GM23248 (cell line): Measurements from ENCODE around the gene DKKL1. TPM values are rescaled to one million over a fixed set of nuclear protein-coding genes. Genes with fewer than 3 reads are reported as not detected.
"Not testable (repeated sequence)": the region's sequence is repeated elsewhere in the genome, so short reads cannot be mapped to it uniquely, and the experiment has no call there.

Experiments
- DNase-seq: peaks from one replicate; pipeline ENCODE4 v3.0.0-alpha.2; 2015
- H2AFZ ChIP-seq: fragments of 200-600 bp; sonication (generic); 2 replicates; pipeline ENCODE4 v1.6.1; 2016; ENCODE audit warnings: antibody characterized with exemption
- H3F3A ChIP-seq: fragments of 200-600 bp; sonication (generic); 2 replicates; pipeline ENCODE4 v1.6.1; 2016; ENCODE audit warnings: mild to moderate bottlenecking, antibody characterized with exemption, mixed run types; ENCODE audit not compliant: insufficient read depth
- H3K27ac ChIP-seq: fragments of 200-600 bp; sonication (generic); 2 replicates; pipeline ENCODE4 v1.5.1; 2016; ENCODE audit warnings: mild to moderate bottlenecking
- H3K27me3 ChIP-seq: fragments of 200-600 bp; sonication (generic); replicated peaks from 2 replicates; pipeline ENCODE4 v1.6.1; 2016; ENCODE audit warnings: mild to moderate bottlenecking; ENCODE audit not compliant: insufficient read depth
- H3K36me3 ChIP-seq: fragments of 200-600 bp; sonication (generic); 2 replicates; pipeline ENCODE4 v1.6.1; 2016; ENCODE audit warnings: low read depth, mild to moderate bottlenecking
- H3K4me1 ChIP-seq: fragments of 200-600 bp; sonication (generic); 2 replicates; pipeline ENCODE4 v1.6.1; 2016; ENCODE audit warnings: mild to moderate bottlenecking; ENCODE audit not compliant: insufficient read depth
- H3K4me2 ChIP-seq: fragments of 200-600 bp; sonication (generic); one replicate; pipeline ENCODE4 v1.6.1; 2016; ENCODE audit warnings: mild to moderate bottlenecking; ENCODE audit not compliant: unreplicated experiment
- H3K4me3 ChIP-seq: fragments of 200-600 bp; sonication (generic); 2 replicates; pipeline ENCODE4 v1.5.1; 2016; ENCODE audit warnings: mild to moderate bottlenecking
- H3K79me2 ChIP-seq: fragments of 200-600 bp; sonication (generic); 2 replicates; pipeline ENCODE4 v1.6.1; 2016; ENCODE audit warnings: mild to moderate bottlenecking; ENCODE audit not compliant: insufficient read depth
- H3K9ac ChIP-seq: fragments of 200-600 bp; sonication (generic); 2 replicates; pipeline ENCODE4 v1.6.1; 2016; ENCODE audit warnings: mild to moderate bottlenecking
- H3K9me2 ChIP-seq: fragments of 200-600 bp; sonication (generic); 2 replicates; pipeline ENCODE4 v1.6.1; 2016; ENCODE audit warnings: mixed run types, mild to moderate bottlenecking, moderate library complexity; ENCODE audit not compliant: insufficient read depth
- H3K9me3 ChIP-seq: fragments of 200-600 bp; sonication (generic); one replicate; pipeline ENCODE4 v1.6.1; 2017; ENCODE audit warnings: low read depth
- H4K20me1 ChIP-seq: fragments of 200-600 bp; sonication (generic); 2 replicates; pipeline ENCODE4 v1.6.0; 2016; ENCODE audit not compliant: insufficient read depth
- EZH2 ChIP-seq: fragments of 200-600 bp; sonication (generic); IDR thresholded peaks from 2 replicates; pipeline ENCODE4 v1.6.1; 2018; ENCODE audit warnings: antibody characterized with exemption, mild to moderate bottlenecking; ENCODE audit not compliant: insufficient read depth, poor library complexity, severe bottlenecking
- EZH2phosphoT487 ChIP-seq: fragments of 200-600 bp; sonication (generic); IDR thresholded peaks from 2 replicates; pipeline ENCODE4 v1.6.1; 2018; ENCODE audit warnings: antibody characterized with exemption, moderate library complexity, mild to moderate bottlenecking, low read depth; ENCODE audit not compliant: insufficient read depth
- WGBS, 2 experiments: methylation state at CpG; one replicate each; pipeline ENCODE4 v1.1.6; 2015 to 2017; ENCODE audit warnings: low lambda C conversion rate in 2 of 2, low coverage in 1 of 2; ENCODE audit errors: missing lambda C conversion rate in 2 of 2; 5-methylcytosine and 5-hydroxymethylcytosine counted together
- in situ Hi-C: fragments of 300-500 bp; cut with MboI; formaldehyde crosslinking; loops from 2 replicates; pipeline ENCODE4 v1.15.0; 2020
- polyA plus RNA-seq: library from polyadenylated mRNA; unstranded; fragments of >200 nt; fragmentation: Nextera tagmentation; extraction: Ambion mirVana; gene quantifications from 2 replicates; pipeline ENCODE4 v1.2.1, GENCODE V29; 2016
- total RNA-seq: library from RNA; depleted of rRNA; stranded (reverse); fragments of >200 nt; shearing (Covaris generic); gene quantifications from 2 replicates; pipeline ENCODE4 v1.2.3, GENCODE V29; 2014

Gene DKKL1
- total and polyA plus RNA-seq, 2 experiments from 2014 or later: not detected

GRCh38 chr19:49324801-49325576, 38.7 kb upstream of the DKKL1 start, which contains the start of gene SLC6A16:
Gene SLC6A16, minus strand, starts transcription at chr19:49325191. Its CDS starts 13,844 bp downstream, at chr19:49311347.
- no peaks in the 10 kb centered on the region for H4K20me1 ChIP-seq
- H3K4me2 ChIP-seq: no peak within 1 kb of the TSS
- H3K9ac ChIP-seq: no peak within 1 kb of the TSS
- H3K4me3 ChIP-seq: no peak within 1 kb of the TSS
- TF ChIP-seq EZH2phosphoT487 (no peak), EZH2 (no peak)
- H3K9me3 ChIP-seq: no peaks in the 10 kb centered on the region
- DNase-seq: no peak
- no peaks in the 10 kb centered on the region for H3K27me3 ChIP-seq
- in situ Hi-C loops: no loop called here
- no peak within 1 kb of the TSS for H2AFZ ChIP-seq
- no peaks in the 10 kb centered on the region for H3K4me1 ChIP-seq
- H3K9me2 ChIP-seq: no peaks in the 10 kb centered on the region
- no peaks in the 10 kb centered on the region for H3K79me2 ChIP-seq
- H3K36me3 ChIP-seq: no peaks in the 10 kb centered on the region
- 82 to 88% methylated on average over 29 to 37 of the region's 38 CpGs for WGBS, 2 experiments
- H3F3A ChIP-seq: no peaks in the 10 kb centered on the region
- H3K27ac ChIP-seq: no peak within 1 kb of the TSS

GRCh38 chr19:49325756-49326155, 37.9 kb upstream of the DKKL1 start:
- H3K4me2 ChIP-seq, in situ Hi-C loops, H3F3A ChIP-seq, H3K9ac ChIP-seq, H3K9me2 ChIP-seq, H4K20me1 ChIP-seq, H3K27me3 ChIP-seq, H3K79me2 ChIP-seq, H3K36me3 ChIP-seq, H2AFZ ChIP-seq, H3K9me3 ChIP-seq, H3K27ac ChIP-seq, H3K4me1 ChIP-seq, H3K4me3 ChIP-seq, DNase-seq: not testable (repeated sequence)
- WGBS, 2 experiments: 81 to 88% methylated on average over 13 of the region's 13 CpGs

- Histone ChIP-seq H3K9me2 (no peaks in the 10 kb centered on the region), H3K36me3 (no peaks in the 10 kb centered on the region), H3K27me3 (no peaks in the 10 kb centered on the region), H3K27ac (no peak overlapping the region), H3K9ac (no peak overlapping the region), H3K4me1 (no peaks in the 10 kb centered on the region), H3K4me2 (no peak overlapping the region), H3K9me3 (no peaks in the 10 kb centered on the region), H3F3A (no peaks in the 10 kb centered on the region), H4K20me1 (no peaks in the 10 kb centered on the region), H3K79me2 (no peaks in the 10 kb centered on the region), H2AFZ (no peak overlapping the region), H3K4me3 (no peak overlapping the region)
- in situ Hi-C loops: no loop called here
- no peak for TF ChIP-seq EZH2
- TF ChIP-seq EZH2phosphoT487: no peak
- DNase-seq: no peak
- 71 to 74% methylated on average over 3 of the region's 3 CpGs for WGBS, 2 experiments
These were observed 37.4 kb upstream of the DKKL1 start for GRCh38 chr19:49326165-49326704.

GRCh38 chr19:49327878-49328544, 35.7 kb upstream of the DKKL1 start:
- TF ChIP-seq EZH2phosphoT487 (no peak), EZH2 (no peak)
- H3K79me2 ChIP-seq: no peaks in the 10 kb centered on the region
- no peak overlapping the region for H3K9ac ChIP-seq
- H3K9me3 ChIP-seq: no peaks in the 10 kb centered on the region
- peak; percentile 67 for DNase-seq
- H4K20me1 ChIP-seq: no peaks in the 10 kb centered on the region
- H3K4me3 ChIP-seq: no peak overlapping the region
- H3K27me3 ChIP-seq: no peaks in the 10 kb centered on the region
- WGBS, 2 experiments: 50% methylated on average over 2 of the region's 2 CpGs
- H3K4me2 ChIP-seq: no peak overlapping the region
- in situ Hi-C loops: no loop called here
- H3K36me3 ChIP-seq: no peaks in the 10 kb centered on the region
- H3K27ac ChIP-seq: no peak overlapping the region
- H2AFZ ChIP-seq: no peak overlapping the region
- no peaks in the 10 kb centered on the region for H3K4me1 ChIP-seq
- no peaks in the 10 kb centered on the region for H3K9me2 ChIP-seq
- no peaks in the 10 kb centered on the region for H3F3A ChIP-seq
